Breast epithelium (tissue), 3 donors: ENCODE data around the gene GPX2.

ENCODE experiments used
- POLR2AphosphoS5 ChIP-seq, 3 donors: sonication (generic); formaldehyde crosslinking; IDR thresholded peaks; one replicate each; pipeline ENCODE4 v1.6.1; 2017; ENCODE audit warnings: antibody characterized with exemption in 3 of 3
- TF ChIP-seq, protein P1 (sequence below), 3 donors: fragments of 450-650 bp; IDR thresholded peaks; one replicate each; pipeline ENCODE4 v1.5.1; 2016 to 2017; ENCODE audit warnings: antibody characterized with exemption in 3 of 3, mild to moderate bottlenecking in 3 of 3, moderate library complexity in 3 of 3

DNA sequence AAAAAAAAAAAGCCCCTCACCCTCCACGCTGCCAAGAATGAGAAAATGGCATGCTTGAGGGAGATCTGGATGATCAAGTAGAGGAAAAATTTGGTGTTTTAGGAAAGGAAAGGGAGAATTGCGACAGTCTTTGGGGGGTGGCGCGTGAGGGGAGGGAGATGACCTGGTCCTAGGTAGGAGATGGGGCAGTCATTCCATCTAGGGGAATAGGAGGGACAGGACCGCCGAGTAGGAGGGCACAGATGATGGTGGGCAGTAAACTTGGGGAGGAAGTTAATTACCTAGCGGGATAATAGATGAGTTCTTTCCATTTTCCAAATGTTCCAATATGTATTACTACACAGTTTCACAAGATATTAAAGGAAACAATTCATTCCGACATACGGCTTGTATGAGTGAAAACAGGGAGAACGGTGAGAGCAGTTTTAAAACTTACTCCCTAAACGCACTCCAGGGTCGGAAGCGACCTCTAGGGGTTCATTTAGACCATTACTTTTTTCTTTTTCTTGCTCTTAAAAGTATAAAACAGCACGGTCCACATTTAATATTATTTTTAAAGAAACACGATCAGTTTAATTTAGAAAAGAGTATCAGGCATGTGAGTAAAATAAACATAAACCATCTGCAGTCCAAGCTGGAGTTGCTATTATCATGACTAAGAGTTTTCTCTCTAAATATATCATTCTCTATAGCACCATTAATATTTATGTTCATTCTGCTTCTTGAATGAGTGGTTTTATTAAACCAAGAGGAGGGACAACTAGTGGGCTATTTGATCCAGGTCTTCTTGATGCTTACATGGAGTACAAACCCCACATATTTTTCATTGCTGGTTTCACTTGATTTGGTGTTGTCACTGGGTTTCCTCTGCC, 41.1 kb upstream of the GPX2 start:
- TF ChIP-seq, protein P1, sequence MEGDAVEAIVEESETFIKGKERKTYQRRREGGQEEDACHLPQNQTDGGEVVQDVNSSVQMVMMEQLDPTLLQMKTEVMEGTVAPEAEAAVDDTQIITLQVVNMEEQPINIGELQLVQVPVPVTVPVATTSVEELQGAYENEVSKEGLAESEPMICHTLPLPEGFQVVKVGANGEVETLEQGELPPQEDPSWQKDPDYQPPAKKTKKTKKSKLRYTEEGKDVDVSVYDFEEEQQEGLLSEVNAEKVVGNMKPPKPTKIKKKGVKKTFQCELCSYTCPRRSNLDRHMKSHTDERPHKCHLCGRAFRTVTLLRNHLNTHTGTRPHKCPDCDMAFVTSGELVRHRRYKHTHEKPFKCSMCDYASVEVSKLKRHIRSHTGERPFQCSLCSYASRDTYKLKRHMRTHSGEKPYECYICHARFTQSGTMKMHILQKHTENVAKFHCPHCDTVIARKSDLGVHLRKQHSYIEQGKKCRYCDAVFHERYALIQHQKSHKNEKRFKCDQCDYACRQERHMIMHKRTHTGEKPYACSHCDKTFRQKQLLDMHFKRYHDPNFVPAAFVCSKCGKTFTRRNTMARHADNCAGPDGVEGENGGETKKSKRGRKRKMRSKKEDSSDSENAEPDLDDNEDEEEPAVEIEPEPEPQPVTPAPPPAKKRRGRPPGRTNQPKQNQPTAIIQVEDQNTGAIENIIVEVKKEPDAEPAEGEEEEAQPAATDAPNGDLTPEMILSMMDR (IDR thresholded peaks at IDR 0.05) = peak; percentile 14 to 72 (median 50)
- no peak for TF ChIP-seq POLR2AphosphoS5 (IDR thresholded peaks at IDR 0.05)
